Adrenal gland (tissue), 5 donors: Measurements from ENCODE around the gene SMC5.

Source experiments
- POLR2A ChIP-seq, 2 donors: fragments of 450-650 bp; IDR thresholded peaks; one replicate each; pipeline ENCODE4 v1.6.1; 2017; ENCODE audit warnings: antibody characterized with exemption in 2 of 2, mild to moderate bottlenecking in 2 of 2, moderate library complexity in 1 of 2
- TF ChIP-seq, protein P1 (sequence below), 6 experiments: fragments of 450-650 bp in 4 of 6; fragments of 200-600 bp in 2 of 6; sonication (generic) in 1 of 6; IDR thresholded peaks; 1 replicate in 5 of 6; 2 replicates in 1 of 6; pipeline versions ENCODE4 v1.5.1 to v1.8.0; 2016 to 2021; ENCODE audit warnings: antibody characterized with exemption in 6 of 6, mild to moderate bottlenecking in 2 of 6, moderate library complexity in 1 of 6
- donor health status: DM: no; HTN: no; CAD: no.

DNA sequence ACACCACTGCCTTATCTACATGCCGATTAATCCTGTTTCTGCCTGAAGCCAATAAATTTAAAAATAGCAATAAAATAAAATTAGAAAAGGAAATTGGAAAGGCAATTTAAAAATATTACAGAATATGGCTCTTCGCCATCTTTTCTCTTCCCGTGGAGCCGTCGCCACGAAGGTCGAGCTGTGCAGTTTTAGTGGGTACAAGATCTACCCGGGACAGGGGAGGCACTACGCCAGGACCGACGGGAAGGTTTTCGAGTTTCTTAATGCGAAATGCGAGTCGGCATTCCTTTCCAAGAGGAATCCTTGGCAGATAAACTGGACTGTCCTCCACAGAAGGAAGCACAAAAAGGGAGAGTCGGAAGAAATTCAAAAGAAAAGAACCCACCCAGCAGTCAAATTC is 41.7 kb upstream of the SMC5 start:
- TF ChIP-seq POLR2A (IDR thresholded peaks at IDR 0.05): no peak
- TF ChIP-seq, protein P1, sequence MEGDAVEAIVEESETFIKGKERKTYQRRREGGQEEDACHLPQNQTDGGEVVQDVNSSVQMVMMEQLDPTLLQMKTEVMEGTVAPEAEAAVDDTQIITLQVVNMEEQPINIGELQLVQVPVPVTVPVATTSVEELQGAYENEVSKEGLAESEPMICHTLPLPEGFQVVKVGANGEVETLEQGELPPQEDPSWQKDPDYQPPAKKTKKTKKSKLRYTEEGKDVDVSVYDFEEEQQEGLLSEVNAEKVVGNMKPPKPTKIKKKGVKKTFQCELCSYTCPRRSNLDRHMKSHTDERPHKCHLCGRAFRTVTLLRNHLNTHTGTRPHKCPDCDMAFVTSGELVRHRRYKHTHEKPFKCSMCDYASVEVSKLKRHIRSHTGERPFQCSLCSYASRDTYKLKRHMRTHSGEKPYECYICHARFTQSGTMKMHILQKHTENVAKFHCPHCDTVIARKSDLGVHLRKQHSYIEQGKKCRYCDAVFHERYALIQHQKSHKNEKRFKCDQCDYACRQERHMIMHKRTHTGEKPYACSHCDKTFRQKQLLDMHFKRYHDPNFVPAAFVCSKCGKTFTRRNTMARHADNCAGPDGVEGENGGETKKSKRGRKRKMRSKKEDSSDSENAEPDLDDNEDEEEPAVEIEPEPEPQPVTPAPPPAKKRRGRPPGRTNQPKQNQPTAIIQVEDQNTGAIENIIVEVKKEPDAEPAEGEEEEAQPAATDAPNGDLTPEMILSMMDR (IDR thresholded peaks at IDR 0.05): no peak
